Common myeloid progenitor, CD34-positive (primary cell): ENCODE results near the gene SORCS1.

Experiments used
- CTCF ChIA-PET: fragments of 350-600 bp; sonication (Branson Sonifier 250); formaldehyde crosslinking; loops from one replicate; lab custom pipeline; 2021; ENCODE audit warnings: antibody characterized with exemption; lab: Charles Lee
- POLR2A ChIA-PET: fragments of 350-600 bp; sonication (Branson Sonifier 250); formaldehyde crosslinking; loops from one replicate; lab custom pipeline; 2021; ENCODE audit warnings: antibody characterized with exemption; lab: Charles Lee
- DNase-seq, 3 donors: peaks; one replicate each; pipeline versions ENCODE4 v3.0.0 to v3.0.0-alpha.2; 2013
- H3K27ac ChIP-seq, 2 experiments: 1 replicate in 1 of 2; 2 replicates in 1 of 2; pipeline ENCODE4 v1.7.0; 2013; ENCODE audit warnings: inconsistent platforms in 2 of 2, low read length in 2 of 2, mild to moderate bottlenecking in 2 of 2, low read depth in 1 of 2, moderate library complexity in 1 of 2; ENCODE audit not compliant: severe bottlenecking in 2 of 2, insufficient read depth in 1 of 2, poor library complexity in 1 of 2
- H3K27me3 ChIP-seq, 5 experiments: replicated peaks in 2 of 5; 1 replicate in 3 of 5; 2 replicates in 2 of 5; pipeline versions ENCODE4 v1.6.1 to v1.7.0; 2013; ENCODE audit warnings: low read length in 4 of 5, mild to moderate bottlenecking in 2 of 5, moderate library complexity in 2 of 5, inconsistent platforms in 1 of 5; ENCODE audit not compliant: insufficient read depth in 5 of 5, control insufficient read depth in 4 of 5
- H3K36me3 ChIP-seq, 4 experiments: 1 replicate in 2 of 4; 2 replicates in 2 of 4; pipeline versions ENCODE4 v1.6.1 to v1.7.0; 2013; ENCODE audit warnings: low read length in 3 of 4, control low read depth in 1 of 4, mild to moderate bottlenecking in 1 of 4; ENCODE audit not compliant: control insufficient read depth in 4 of 4, insufficient read depth in 4 of 4
- H3K4me1 ChIP-seq, 4 experiments: 1 replicate in 3 of 4; 2 replicates in 1 of 4; pipeline versions ENCODE4 v1.6.1 to v1.7.1; 2013; ENCODE audit warnings: low read length in 3 of 4, mild to moderate bottlenecking in 3 of 4, control low read depth in 1 of 4, inconsistent platforms in 1 of 4, moderate library complexity in 1 of 4; ENCODE audit not compliant: control insufficient read depth in 4 of 4, insufficient read depth in 4 of 4; ENCODE audit errors: control extremely low read depth in 1 of 4
- H3K4me3 ChIP-seq, 7 experiments: 1 replicate in 4 of 7; 2 replicates in 3 of 7; pipeline versions ENCODE4 v1.5.1 to v1.7.0; 2013; ENCODE audit warnings: mild to moderate bottlenecking in 7 of 7, low read length in 6 of 7, moderate library complexity in 6 of 7, inconsistent platforms in 2 of 7, low read depth in 2 of 7, control low read depth in 1 of 7; ENCODE audit not compliant: insufficient read depth in 4 of 7, control insufficient read depth in 1 of 7; ENCODE audit errors: extremely low read depth in 1 of 7
- H3K9me3 ChIP-seq, 5 experiments: 1 replicate in 4 of 5; 2 replicates in 1 of 5; pipeline versions ENCODE4 v1.6.1 to v1.7.1; 2013; ENCODE audit warnings: low read length in 4 of 5, mild to moderate bottlenecking in 2 of 5, inconsistent platforms in 1 of 5, low read depth in 1 of 5, moderate library complexity in 1 of 5; ENCODE audit not compliant: control insufficient read depth in 4 of 5, insufficient read depth in 2 of 5; ENCODE audit errors: control extremely low read depth in 1 of 5
- WGBS: methylation state at CpG from one replicate; pipeline ENCODE4 v1.1.5; 2013; ENCODE audit not compliant: insufficient coverage; 5-methylcytosine and 5-hydroxymethylcytosine counted together

SORCS1 gene

GRCh38 chr10:106679314-106679713, 485.2 kb downstream of the SORCS1 start:
- DNase-seq, result no peak
- CTCF ChIA-PET, result interaction anchor here (1.1 kb wide), 1 partner anchor 40 kb away, joined by 3 read pairs; no protein-coding TSS in a partner anchor
- H3K27ac ChIP-seq, result no peak overlapping the region
- H3K4me1 ChIP-seq, result no peaks in the 10 kb centered on the region
- POLR2A ChIA-PET, result interaction anchor here (0.6 kb wide), 1 partner anchor 14 kb away, joined by 3 read pairs; no protein-coding TSS in a partner anchor
- H3K27me3 ChIP-seq, result no peaks in the 10 kb centered on the region
- peaks cover 0 to 12% (median 0%) of the 10 kb centered on the region in 5 experiments for H3K9me3 ChIP-seq
- H3K36me3 ChIP-seq, result no peaks in the 10 kb centered on the region
- no peak overlapping the region for H3K4me3 ChIP-seq

GRCh38 chr10:106672517-106673175, 491.9 kb downstream of the SORCS1 start:
- WGBS, result no CpG with 5 or more reads among the region's 6 CpGs

DNA sequence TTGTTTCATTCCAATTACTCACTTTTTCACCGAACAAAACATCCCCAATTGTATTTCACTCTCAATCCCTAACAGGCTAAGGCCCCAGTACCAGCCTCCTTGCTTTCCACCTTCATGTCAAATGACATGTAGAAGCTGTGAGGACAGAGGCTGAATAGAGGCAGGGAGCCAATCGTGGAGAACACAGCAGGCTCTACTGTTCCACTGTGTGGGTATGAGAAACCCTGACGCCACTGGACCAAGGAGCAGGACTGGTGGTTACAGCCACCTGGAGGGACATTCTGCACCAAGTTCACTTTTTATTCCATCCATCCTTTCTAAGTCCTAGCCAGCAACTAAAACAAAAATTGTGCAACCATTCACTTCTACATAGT, 502.8 kb downstream of the SORCS1 start:
- H3K36me3 ChIP-seq, result no peaks in the 10 kb centered on the region
- POLR2A ChIA-PET, result no interaction called here
- WGBS, result 100% methylated on average over 1 of the region's 3 CpGs
- DNase-seq, result no peak
- H3K27ac ChIP-seq, result no peak overlapping the region
- no peaks in the 10 kb centered on the region for H3K27me3 ChIP-seq
- CTCF ChIA-PET, result interaction anchor here (0.7 kb wide), 1 partner anchor 774 kb away, joined by 3 read pairs; no protein-coding TSS in a partner anchor
- H3K4me3 ChIP-seq, result no peak overlapping the region
- no peaks in the 10 kb centered on the region for H3K9me3 ChIP-seq
- no peaks in the 10 kb centered on the region for H3K4me1 ChIP-seq

More at GRCh38 chr10:106672517-106673175, 491.9 kb downstream of the SORCS1 start:
- Histone ChIP-seq H3K9me3 (peaks cover 0 to 12% (median 0%) of the 10 kb centered on the region in 5 experiments), H3K27me3 (peaks cover 0 to 1% (median 0%) of the 10 kb centered on the region in 5 experiments), H3K36me3 (no peaks in the 10 kb centered on the region), H3K4me1 (no peaks in the 10 kb centered on the region), H3K27ac (no peak overlapping the region), H3K4me3 (no peak overlapping the region)
- CTCF ChIA-PET, result no interaction called here
- no peak for DNase-seq
- POLR2A ChIA-PET, result no interaction called here

DNA sequence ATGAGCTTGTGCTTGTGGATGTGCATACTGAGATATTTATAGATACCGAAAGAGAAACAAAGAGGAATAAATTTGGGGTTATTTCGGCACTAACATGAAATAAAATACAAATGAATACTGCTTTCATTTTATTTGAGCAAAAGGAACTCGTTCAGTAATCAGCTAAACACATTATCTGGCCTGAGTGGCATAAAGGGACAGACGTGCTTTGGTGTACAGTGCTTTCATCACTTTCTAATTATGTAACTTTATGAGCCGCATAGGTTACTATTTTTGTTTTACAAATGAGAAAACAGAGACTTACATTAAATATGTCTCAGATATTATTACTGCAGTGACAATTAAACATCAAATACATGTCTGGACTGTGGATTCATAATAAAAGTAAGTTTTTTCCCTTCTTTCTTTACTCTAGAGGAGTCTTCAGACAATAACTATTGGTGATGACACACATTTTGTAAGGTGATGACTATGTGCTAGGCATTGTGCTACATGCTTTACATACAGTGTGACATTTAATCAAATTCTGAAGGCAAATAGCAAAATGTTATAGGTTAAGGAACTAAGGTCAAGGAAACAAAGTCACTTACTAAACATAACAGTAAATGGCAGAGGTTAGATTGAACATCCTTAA, 503.3 kb downstream of the SORCS1 start:
- POLR2A ChIA-PET, result no interaction called here
- WGBS, result 100% methylated on average over 1 of the region's 5 CpGs
- CTCF ChIA-PET, result no interaction called here

DNA sequence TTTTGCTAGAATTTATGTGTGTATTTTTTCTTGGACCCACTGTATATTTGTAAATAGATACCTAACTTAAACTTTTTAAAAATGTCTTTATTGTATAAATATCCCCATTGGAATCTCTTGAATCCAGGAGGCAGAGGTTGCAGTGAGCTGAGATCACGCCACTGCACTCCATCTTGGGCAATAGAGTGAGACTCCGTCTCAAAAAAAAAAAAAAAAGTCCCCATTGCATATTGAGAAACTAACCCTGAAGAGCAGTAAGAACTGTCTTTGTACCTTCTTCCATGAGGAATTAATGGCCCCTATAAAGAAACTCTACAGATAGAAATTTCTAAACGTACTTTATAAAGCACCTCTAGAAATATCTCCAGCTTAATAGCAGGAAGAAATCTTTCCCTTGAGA, 504.0 kb downstream of the SORCS1 start:
- H3K4me3 ChIP-seq, result no peak overlapping the region
- H3K9me3 ChIP-seq, result no peaks in the 10 kb centered on the region
- ChIA-PET CTCF (no interaction called here), POLR2A (no interaction called here)
- no peaks in the 10 kb centered on the region for H3K27me3 ChIP-seq
- DNase-seq, result no peak
- no peaks in the 10 kb centered on the region for H3K4me1 ChIP-seq
- H3K36me3 ChIP-seq, result no peaks in the 10 kb centered on the region
- 100% methylated on average over 3 of the region's 3 CpGs for WGBS
- H3K27ac ChIP-seq, result no peak overlapping the region

More for the DNA sequence above, 503.3 kb downstream of the SORCS1 start:
- Histone ChIP-seq H3K4me1 (no peaks in the 10 kb centered on the region), H3K36me3 (no peaks in the 10 kb centered on the region), H3K27me3 (no peaks in the 10 kb centered on the region), H3K27ac (no peak overlapping the region), H3K4me3 (no peak overlapping the region), H3K9me3 (no peaks in the 10 kb centered on the region)
- no peak for DNase-seq

DNA sequence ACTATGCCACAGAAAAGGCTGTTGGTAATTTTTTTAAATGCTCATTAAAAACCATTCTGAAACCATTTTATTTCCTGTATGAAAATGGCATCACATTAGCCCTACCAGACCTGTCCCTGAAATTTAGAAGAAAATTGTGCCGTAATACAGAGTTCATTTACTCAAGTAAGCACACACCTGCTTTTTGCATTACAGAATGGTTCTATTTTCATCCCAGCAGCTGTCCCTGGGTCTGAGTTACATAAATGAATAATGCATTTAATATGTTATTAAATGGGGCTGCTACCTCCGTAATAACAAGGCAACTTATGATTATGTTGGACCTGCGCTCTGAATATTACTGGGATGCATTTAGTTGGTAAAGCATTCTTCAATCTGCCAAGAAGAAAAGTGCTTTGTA, 508.9 kb downstream of the SORCS1 start:
- ChIA-PET POLR2A (no interaction called here), CTCF (no interaction called here)
- WGBS, result 93% methylated on average over 3 of the region's 3 CpGs
- H3K36me3 ChIP-seq, result no peaks in the 10 kb centered on the region
- peaks cover 0 to 3% (median 0%) of the 10 kb centered on the region in 5 experiments for H3K27me3 ChIP-seq
- no peaks in the 10 kb centered on the region for H3K9me3 ChIP-seq
- H3K4me1 ChIP-seq, result no peaks in the 10 kb centered on the region
- DNase-seq, result no peak
- no peak overlapping the region for H3K4me3 ChIP-seq
- no peak overlapping the region for H3K27ac ChIP-seq

- Histone ChIP-seq H3K27me3 (peaks cover 0 to 3% (median 0%) of the 10 kb centered on the region in 5 experiments), H3K4me1 (no peaks in the 10 kb centered on the region), H3K27ac (no peak overlapping the region), H3K36me3 (no peaks in the 10 kb centered on the region), H3K9me3 (no peaks in the 10 kb centered on the region), H3K4me3 (no peak overlapping the region)
- POLR2A ChIA-PET, result no interaction called here
- CTCF ChIA-PET, result no interaction called here
- no peak for DNase-seq
Measured at GRCh38 chr10:106655165-106655564, 509.3 kb downstream of the SORCS1 start.
